Renal cortical epithelial cell (primary cell): ENCODE results near the gene CDKN2B-AS1. TPM values are rescaled to one million over a fixed set of nuclear protein-coding genes. Genes with fewer than 3 reads are reported as not detected.

Experiments
- DNase-seq: peaks from one replicate; pipeline ENCODE4 v3.0.0-alpha.2; 2011; ENCODE audit warnings: low read depth
- total RNA-seq: library from RNA; depleted of rRNA; stranded (reverse); fragments of >200 nt; gene quantifications from 2 replicates; pipeline ENCODE4 v1.2.3, GENCODE V29; 2014

The CDKN2B-AS1 gene
- total RNA-seq, 1 donor from 2014 or later, result 3.9 TPM

GRCh38 chr9:22084336-22085035, 89.9 kb downstream of the CDKN2B-AS1 start:
- peak; percentile 95 for DNase-seq

GRCh38 chr9:22088053-22088716, 93.6 kb downstream of the CDKN2B-AS1 start:
- no peak for DNase-seq

- no peak for DNase-seq
Observed at GRCh38 chr9:22088717-22089061, 94.1 kb downstream of the CDKN2B-AS1 start.

- DNase-seq, result peak; percentile 95
Observed at GRCh38 chr9:22097707-22098106, 103.1 kb downstream of the CDKN2B-AS1 start.

- peak; percentile 89 for DNase-seq
Observed at GRCh38 chr9:22098643-22099332, 104.2 kb downstream of the CDKN2B-AS1 start.

GRCh38 chr9:22100626-22101025, 106.0 kb downstream of the CDKN2B-AS1 start:
- no peak for DNase-seq

- no peak for DNase-seq
Observed at GRCh38 chr9:22102146-22103053, 107.8 kb downstream of the CDKN2B-AS1 start.

- peak; percentile 76 for DNase-seq
Observed at GRCh38 chr9:22103685-22104575, 109.3 kb downstream of the CDKN2B-AS1 start.

- DNase-seq, result no peak
Observed at GRCh38 chr9:22105005-22105722, 110.6 kb downstream of the CDKN2B-AS1 start.

- DNase-seq, result peak; percentile 65
Observed at GRCh38 chr9:22107202-22108045, 112.8 kb downstream of the CDKN2B-AS1 start.

- DNase-seq, result peak; percentile 20
Observed at GRCh38 chr9:22108581-22109370, 114.2 kb downstream of the CDKN2B-AS1 start.

- peak; percentile 57 for DNase-seq
Observed at GRCh38 chr9:22111176-22111953, 116.8 kb downstream of the CDKN2B-AS1 start.

- peak; percentile 96 for DNase-seq
Observed at GRCh38 chr9:22111954-22112247, 117.3 kb downstream of the CDKN2B-AS1 start.

- no peak for DNase-seq
Observed at GRCh38 chr9:22112870-22113821, 118.6 kb downstream of the CDKN2B-AS1 start.

GRCh38 chr9:22114956-22115355, 120.4 kb downstream of the CDKN2B-AS1 start:
- DNase-seq, result peak; percentile 25

- DNase-seq, result no peak
Observed at GRCh38 chr9:22116758-22117157, 122.2 kb downstream of the CDKN2B-AS1 start.
